GM12878 (cell line): ENCODE results near the gene TOP2A. TPM values are rescaled to one million over a fixed set of nuclear protein-coding genes. Genes with fewer than 3 reads are reported as not detected.

Experiments
- BACH1 ChIP-seq: fragments of 450-650 bp; IDR thresholded peaks from 2 replicates; pipeline ENCODE4 v1.6.1; 2017; ENCODE audit warnings: mild to moderate bottlenecking, borderline replicate concordance
- BHLHE40 ChIP-seq, 2 experiments: fragments of 450-650 bp in 1 of 2; IDR thresholded peaks; 2 replicates each; pipeline ENCODE4 v1.6.1; 2011 to 2017; ENCODE audit warnings: low read depth in 2 of 2, borderline replicate concordance in 1 of 2, improper control_type of control experiment in 1 of 2, low read length in 1 of 2, mild to moderate bottlenecking in 1 of 2
- BRCA1 ChIP-seq: IDR thresholded peaks from 2 replicates; pipeline ENCODE4 v1.6.1; 2011; ENCODE audit warnings: low read depth, low read length, improper control_type of control experiment
- HCFC1 ChIP-seq: fragments of 150-350 bp; IDR thresholded peaks from 2 replicates; pipeline ENCODE4 v1.6.1; 2014; ENCODE audit warnings: low read length
- HDAC2 ChIP-seq: fragments of 200-600 bp; sonication (generic); IDR thresholded peaks from 2 replicates; pipeline ENCODE4 v1.6.1; 2017
- HDAC6 ChIP-seq: fragments of 200-600 bp; sonication (generic); IDR thresholded peaks from one replicate; pipeline ENCODE4 v1.8.0; 2017; ENCODE audit warnings: antibody characterized with exemption; ENCODE audit not compliant: unreplicated experiment
- HDGF ChIP-seq: fragments of 450-650 bp; IDR thresholded peaks from 2 replicates; pipeline ENCODE4 v1.6.1; 2016; ENCODE audit warnings: antibody characterized with exemption
- HSF1 ChIP-seq: fragments of 150-350 bp; IDR thresholded peaks from 2 replicates; pipeline ENCODE4 v1.6.1; 2014; ENCODE audit warnings: mild to moderate bottlenecking, low read depth, low read length
- IKZF1 ChIP-seq: fragments of 450-650 bp; conservative IDR thresholded peaks from 2 replicates; pipeline ENCODE4 v1.6.1; 2017; ENCODE audit warnings: antibody characterized with exemption, mild to moderate bottlenecking
- MEF2A ChIP-seq: IDR thresholded peaks from 2 replicates; pipeline ENCODE4 v1.6.1; 2011; ENCODE audit warnings: low read depth, mild to moderate bottlenecking, low read length, moderate library complexity; ENCODE audit not compliant: insufficient read depth
- NR2C1 ChIP-seq: fragments of 450-650 bp; IDR thresholded peaks from 2 replicates; pipeline ENCODE4 v1.6.1; 2017; ENCODE audit warnings: antibody characterized with exemption, mild to moderate bottlenecking, moderate library complexity
- NR2F1 ChIP-seq: fragments of 450-650 bp; conservative IDR thresholded peaks from 2 replicates; pipeline ENCODE4 v1.6.1; 2017; ENCODE audit warnings: mild to moderate bottlenecking
- PML ChIP-seq: IDR thresholded peaks from 2 replicates; pipeline ENCODE4 v1.6.1; 2012; ENCODE audit warnings: low read length, inconsistent platforms
- POLR2A ChIP-seq: IDR thresholded peaks from 2 replicates; pipeline ENCODE4 v1.6.1; 2011; ENCODE audit warnings: low read depth, mild to moderate bottlenecking, low read length
- RFX5 ChIP-seq: IDR thresholded peaks from 2 replicates; pipeline ENCODE4 v1.6.1; 2011; ENCODE audit warnings: low read depth, low read length, improper control_type of control experiment
- SIN3A ChIP-seq: IDR thresholded peaks from 2 replicates; pipeline ENCODE4 v1.6.1; 2012; ENCODE audit warnings: low read depth, low read length, improper control_type of control experiment
- SMC3 ChIP-seq: IDR thresholded peaks from 2 replicates; pipeline ENCODE4 v1.6.1; 2011; ENCODE audit warnings: low read length, improper control_type of control experiment, borderline replicate concordance
- SREBF2 ChIP-seq: IDR thresholded peaks from 2 replicates; pipeline ENCODE4 v1.6.1; 2012; ENCODE audit warnings: mild to moderate bottlenecking, low read length
- SRF ChIP-seq, 2 experiments: IDR thresholded peaks; 2 replicates each; pipeline ENCODE4 v1.6.1; 2011; ENCODE audit warnings: low read depth in 2 of 2, low read length in 2 of 2, mild to moderate bottlenecking in 1 of 2, moderate library complexity in 1 of 2
- TBL1XR1 ChIP-seq: IDR thresholded peaks from 2 replicates; pipeline ENCODE4 v1.6.1; 2012; ENCODE audit warnings: low read depth, low read length, improper control_type of control experiment
- ZBTB33 ChIP-seq: fragments of 450-650 bp; IDR thresholded peaks from 2 replicates; pipeline ENCODE4 v1.6.1; 2017; ENCODE audit warnings: mild to moderate bottlenecking
- ZNF24 ChIP-seq: fragments of 450-650 bp; IDR thresholded peaks from 2 replicates; pipeline ENCODE4 v1.6.1; 2017; ENCODE audit warnings: antibody characterized with exemption, mild to moderate bottlenecking
- polyA plus RNA-seq, 11 experiments: library from polyadenylated mRNA; depleted of rRNA in 4 of 11; unstranded in 6 of 11; stranded (reverse) in 5 of 11; fragments of >200 nt; fragmentation: Nextera tagmentation in 4 of 11; fragmentation: Illumina TruSeq in 1 of 11; extraction: Ambion mirVana in 4 of 11; extraction: Trizol in 1 of 11; gene quantifications; 1 replicate in 1 of 11; 2 replicates in 10 of 11; pipeline versions ENCODE4 v1.2.1 to v1.2.3, GENCODE V29; 2011 to 2016; ENCODE audit warnings: inconsistent platforms in 2 of 11, missing spikeins in 2 of 11, low read depth in 1 of 11
- total RNA-seq, 4 experiments: library from RNA; depleted of rRNA in 3 of 4; stranded (reverse); fragments of >200 nt in 3 of 4; fragmentation: Illumina TruSeq in 1 of 4; extraction: Trizol in 1 of 4; gene quantifications; 2 replicates each; pipeline versions ENCODE4 v1.2.1 to v1.2.3, GENCODE V29; 2013 to 2021
- TF ChIP-seq, protein P1 (sequence below): fragments of 450-650 bp; formaldehyde crosslinking; IDR thresholded peaks from 2 replicates; pipeline ENCODE4 v1.4.0; 2020; ENCODE audit warnings: mild to moderate bottlenecking, moderate library complexity

TOP2A gene
- total and polyA plus RNA-seq, 10 of the 15 experiments (the other 5 are each of a cell fraction or from before 2014, with no cell fraction given) = 117 to 275 (median 232) TPM

DNA sequence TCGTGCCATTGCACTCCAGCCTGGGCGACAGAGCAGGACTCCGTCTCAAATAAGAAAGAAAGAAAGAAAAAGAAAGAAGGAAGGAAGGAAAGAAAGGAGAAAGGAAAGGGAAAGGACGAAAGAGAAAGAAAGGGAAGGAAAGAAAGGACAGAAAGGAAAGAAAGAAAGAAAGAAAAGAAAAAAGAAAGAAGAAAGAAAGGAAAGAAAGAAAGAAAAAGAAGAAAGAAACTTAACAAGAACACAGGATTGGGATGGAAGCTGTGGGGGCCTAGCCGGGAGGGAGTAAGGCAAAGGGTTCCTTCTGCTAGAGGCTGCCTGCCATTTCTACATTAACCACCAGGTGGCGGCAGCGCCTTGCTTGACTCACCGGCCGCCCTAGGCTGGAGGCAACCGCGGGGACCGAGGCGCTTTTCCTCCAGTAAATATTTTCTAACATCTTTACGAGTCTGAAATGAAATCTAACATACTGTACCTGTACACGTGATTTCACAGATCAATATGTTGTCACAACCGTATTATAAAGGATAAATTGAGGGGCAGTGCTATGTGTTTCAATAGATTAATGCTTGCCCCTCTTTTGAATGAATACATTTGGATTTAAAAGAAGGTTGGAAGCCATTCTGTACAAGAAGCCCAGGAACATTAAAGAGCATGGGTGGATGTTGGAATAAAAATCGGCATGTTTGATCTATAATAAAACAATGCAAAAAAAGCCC is 59.2 kb downstream of the TOP2A start (continued):
- TF ChIP-seq NR2F1 = no peak
- TF ChIP-seq TBL1XR1 = no peak
- TF ChIP-seq PML = no peak
- no peak for TF ChIP-seq BRCA1
- no peak for TF ChIP-seq HDAC6
- no peak for TF ChIP-seq POLR2A
- TF ChIP-seq RFX5 = no peak
- no peak for TF ChIP-seq IKZF1
- no peak for TF ChIP-seq NR2C1
- no peak for TF ChIP-seq HDAC2
- no peak for TF ChIP-seq SREBF2
- TF ChIP-seq ZNF24 = no peak
- no peak for TF ChIP-seq HSF1
- TF ChIP-seq SMC3 = peak; percentile 95
- TF ChIP-seq, protein P1, sequence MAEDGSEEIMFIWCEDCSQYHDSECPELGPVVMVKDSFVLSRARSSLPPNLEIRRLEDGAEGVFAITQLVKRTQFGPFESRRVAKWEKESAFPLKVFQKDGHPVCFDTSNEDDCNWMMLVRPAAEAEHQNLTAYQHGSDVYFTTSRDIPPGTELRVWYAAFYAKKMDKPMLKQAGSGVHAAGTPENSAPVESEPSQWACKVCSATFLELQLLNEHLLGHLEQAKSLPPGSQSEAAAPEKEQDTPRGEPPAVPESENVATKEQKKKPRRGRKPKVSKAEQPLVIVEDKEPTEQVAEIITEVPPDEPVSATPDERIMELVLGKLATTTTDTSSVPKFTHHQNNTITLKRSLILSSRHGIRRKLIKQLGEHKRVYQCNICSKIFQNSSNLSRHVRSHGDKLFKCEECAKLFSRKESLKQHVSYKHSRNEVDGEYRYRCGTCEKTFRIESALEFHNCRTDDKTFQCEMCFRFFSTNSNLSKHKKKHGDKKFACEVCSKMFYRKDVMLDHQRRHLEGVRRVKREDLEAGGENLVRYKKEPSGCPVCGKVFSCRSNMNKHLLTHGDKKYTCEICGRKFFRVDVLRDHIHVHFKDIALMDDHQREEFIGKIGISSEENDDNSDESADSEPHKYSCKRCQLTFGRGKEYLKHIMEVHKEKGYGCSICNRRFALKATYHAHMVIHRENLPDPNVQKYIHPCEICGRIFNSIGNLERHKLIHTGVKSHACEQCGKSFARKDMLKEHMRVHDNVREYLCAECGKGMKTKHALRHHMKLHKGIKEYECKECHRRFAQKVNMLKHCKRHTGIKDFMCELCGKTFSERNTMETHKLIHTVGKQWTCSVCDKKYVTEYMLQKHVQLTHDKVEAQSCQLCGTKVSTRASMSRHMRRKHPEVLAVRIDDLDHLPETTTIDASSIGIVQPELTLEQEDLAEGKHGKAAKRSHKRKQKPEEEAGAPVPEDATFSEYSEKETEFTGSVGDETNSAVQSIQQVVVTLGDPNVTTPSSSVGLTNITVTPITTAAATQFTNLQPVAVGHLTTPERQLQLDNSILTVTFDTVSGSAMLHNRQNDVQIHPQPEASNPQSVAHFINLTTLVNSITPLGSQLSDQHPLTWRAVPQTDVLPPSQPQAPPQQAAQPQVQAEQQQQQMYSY (CRISPR knock-in tag) = no peak
- no peak for TF ChIP-seq ZBTB33
- TF ChIP-seq HCFC1 = no peak
- TF ChIP-seq BACH1 = no peak
- 0 out of 4 replicates have a peak, but pooled peaks of 1 of the 2 experiments have one; percentile 29 for TF ChIP-seq BHLHE40 (IDR thresholded peaks at IDR 0.05; ENCODE audit: borderline replicate concordance in 1 of 2, low read depth in 2 of 2, low read length in 1 of 2)
- no peak for TF ChIP-seq SRF (IDR thresholded peaks at IDR 0.05; ENCODE audit: low read depth in 2 of 2, low read length in 2 of 2)
- no peak for TF ChIP-seq SIN3A
- TF ChIP-seq HDGF = peak; percentile 91
- no peak for TF ChIP-seq MEF2A
